Fibroblast of peridontal ligament (primary cell): ENCODE data around the gene EPS15.
A peak's percentile ranks its signal among the peaks of the same experiment; 100 is the strongest.
"Not testable (repeated sequence)": the region's sequence is repeated elsewhere in the genome, so short reads cannot be mapped to it uniquely, and the experiment has no call there.

Source experiments
- DNase-seq: peaks from one replicate; pipeline ENCODE4 v3.0.0-alpha.2; 2010; ENCODE audit errors: extremely low read depth

Gene EPS15

DNA sequence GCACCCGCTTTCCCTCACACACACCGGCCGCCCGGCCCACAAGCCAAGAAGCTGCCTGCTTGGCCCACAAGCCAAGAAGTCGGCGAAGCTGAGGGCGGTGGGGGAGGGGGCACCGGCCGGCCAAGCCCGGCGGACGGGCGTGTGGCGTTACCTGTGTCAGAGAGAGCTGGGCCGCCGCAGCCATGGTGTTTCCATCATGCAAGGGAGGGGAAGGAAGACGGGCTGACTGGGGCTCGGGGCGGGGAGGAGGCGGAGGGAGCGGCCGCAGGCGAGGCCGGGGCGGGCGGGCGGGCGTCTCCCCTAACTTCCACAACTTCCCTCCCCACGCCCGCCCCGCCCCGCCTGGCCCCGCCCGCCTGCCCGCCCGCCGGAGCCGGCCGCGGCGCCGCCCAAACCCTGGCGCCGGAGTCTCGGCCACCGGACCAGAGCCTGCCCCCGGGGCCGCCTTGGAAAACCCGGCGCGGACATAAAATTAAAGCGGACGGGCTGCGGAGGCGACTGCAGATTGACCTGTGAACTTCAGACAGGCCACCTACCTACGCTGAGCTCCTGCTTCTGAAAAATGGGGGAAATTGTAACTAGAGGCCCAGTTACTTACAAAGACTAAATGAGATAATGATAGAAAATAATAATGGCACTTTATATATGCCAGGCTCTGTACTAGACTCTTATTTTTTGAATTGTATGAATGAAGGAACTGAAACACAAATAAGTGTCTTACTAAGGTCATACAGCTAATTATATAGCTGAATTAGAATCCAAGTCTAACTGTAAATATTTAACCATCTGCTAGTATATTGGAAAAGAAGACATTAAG, at the start of gene EPS15:
Gene EPS15 (minus strand): TSS at position 219 of the 817 bp plus-strand sequence. CDS start 35 bp downstream, at position 184.
- peak; percentile 71 for DNase-seq

DNA sequence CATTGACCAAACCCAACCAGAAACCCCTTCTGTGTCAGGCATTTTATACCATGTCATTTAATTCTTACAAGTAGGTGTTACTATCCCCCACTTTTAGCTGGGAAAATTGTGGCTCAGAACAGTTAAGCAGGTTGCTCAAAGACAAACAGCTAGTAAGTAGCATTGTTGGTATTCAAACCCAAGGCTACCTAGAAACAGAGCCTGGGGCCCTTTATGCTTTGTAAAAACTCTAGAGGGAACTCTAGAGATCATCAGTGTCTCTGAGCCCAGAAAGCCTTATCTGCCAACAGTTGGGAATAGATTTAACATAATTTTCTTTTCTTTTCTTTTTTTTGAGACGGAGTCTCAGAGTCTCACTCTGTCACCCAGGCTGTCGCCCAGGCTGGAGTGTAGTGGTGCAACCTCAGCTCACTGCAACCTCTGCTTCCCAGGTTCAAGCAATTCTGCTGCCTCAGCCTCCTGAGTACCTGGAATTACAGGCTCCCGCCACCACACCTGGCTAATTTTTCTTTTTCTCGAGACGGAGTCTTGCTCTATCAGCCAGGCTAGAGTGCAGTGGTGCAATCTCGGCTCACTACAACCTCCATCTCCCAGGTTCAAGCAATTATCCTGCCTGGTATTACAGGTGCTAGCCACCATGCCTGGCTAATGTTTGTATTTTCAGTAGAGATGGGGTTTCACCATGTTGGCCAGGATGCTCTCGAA, 49.3 kb upstream of the EPS15 start:
- DNase-seq = no peak

DNA sequence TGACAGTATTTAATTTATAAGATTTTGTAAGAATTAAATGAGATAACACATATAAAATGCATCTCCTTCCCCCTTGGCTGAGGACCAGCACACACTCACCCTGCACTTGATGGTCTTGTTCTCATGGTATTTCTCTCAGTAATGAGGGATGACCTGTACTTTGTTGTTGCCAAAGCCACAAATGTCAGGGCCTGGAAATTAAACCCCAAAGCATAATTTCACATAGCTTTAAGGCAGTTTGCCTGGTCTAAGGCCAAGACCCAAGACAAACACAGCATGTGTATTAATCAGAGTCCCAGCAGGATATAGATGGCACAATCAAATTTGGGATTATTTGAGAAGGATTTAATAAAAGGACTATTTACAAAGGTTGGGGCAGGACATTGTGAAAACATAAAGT, 48.6 kb upstream of the EPS15 start:
- DNase-seq = peak; percentile 95

DNA sequence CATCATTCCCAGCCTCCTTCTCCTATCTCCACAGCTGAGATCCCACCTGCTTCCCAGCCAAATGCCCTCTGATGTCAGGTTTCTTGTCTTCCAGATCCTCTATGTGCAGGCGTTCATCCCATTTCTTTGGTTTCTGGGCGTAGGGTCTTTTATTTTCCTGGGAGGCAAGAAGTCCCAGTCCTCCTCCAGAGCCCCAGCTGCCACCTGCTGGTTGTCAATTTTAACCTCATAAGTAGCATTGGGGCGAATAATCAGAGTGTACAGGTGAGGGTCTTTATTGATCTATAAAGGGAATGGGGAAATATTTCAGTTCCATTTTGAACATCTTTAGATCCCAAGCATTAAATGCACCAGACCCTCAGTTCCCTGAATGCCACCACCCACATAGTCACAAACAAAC, 47.2 kb upstream of the EPS15 start:
- DNase-seq = no peak

DNA sequence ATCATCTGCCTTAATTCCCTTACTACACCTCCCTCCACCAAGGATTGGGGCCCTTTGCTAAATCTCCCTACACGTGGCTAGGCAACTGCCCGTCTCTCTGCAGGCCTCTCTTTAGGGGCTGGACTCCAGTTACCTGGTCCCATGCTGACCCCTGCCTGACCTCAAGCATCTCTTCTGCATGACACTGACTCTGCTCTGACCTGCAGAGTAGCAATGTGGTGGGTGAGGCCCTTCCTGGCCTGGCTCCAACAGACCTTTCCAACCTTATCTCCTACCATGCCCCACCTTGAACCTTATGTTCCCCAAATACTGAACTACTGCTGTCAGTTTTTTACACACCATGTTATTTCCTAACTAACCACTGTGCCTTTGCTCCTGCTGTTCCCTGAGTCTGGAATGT, 45.9 kb upstream of the EPS15 start:
- DNase-seq = no peak

DNA sequence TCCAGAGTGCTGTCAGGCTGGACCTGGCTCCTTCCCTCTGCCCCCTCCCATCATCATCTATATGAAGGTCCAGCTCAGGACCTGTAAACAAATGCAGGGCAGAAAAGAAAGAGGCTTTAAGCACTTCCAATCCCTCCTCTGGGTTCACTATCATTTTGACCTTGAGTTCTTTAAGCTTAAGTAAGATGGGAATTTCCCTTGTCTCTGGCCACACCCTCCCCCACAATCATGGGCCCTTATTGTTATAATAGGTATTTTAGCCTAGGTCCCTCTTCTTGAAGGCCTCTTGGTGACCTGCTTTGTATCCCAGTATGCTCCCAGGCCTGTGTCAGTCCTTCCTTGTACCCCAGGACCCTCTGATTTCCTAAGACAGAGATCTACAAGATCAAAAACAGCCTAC, 45.1 kb upstream of the EPS15 start:
- peak; percentile 67 for DNase-seq

DNA sequence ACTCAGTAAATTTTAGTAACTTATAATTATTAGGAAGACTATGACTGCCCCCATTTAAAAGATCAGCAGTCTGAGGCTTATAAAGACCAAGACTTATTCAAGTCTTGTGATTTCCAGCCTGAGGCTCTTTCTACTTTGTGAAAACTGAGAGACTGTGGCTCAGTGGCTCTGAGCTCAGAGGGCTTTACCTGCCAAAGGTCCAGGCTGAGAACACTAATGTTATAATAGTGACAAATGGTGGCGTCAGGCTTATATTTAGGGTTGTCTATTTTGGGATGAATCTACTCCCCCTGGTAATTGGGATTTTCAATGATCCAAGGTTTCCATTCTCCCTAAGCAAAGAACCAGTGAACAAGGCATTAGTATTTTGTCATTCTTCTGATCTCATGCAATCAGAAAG, 42.6 kb upstream of the EPS15 start:
- no peak for DNase-seq

DNA sequence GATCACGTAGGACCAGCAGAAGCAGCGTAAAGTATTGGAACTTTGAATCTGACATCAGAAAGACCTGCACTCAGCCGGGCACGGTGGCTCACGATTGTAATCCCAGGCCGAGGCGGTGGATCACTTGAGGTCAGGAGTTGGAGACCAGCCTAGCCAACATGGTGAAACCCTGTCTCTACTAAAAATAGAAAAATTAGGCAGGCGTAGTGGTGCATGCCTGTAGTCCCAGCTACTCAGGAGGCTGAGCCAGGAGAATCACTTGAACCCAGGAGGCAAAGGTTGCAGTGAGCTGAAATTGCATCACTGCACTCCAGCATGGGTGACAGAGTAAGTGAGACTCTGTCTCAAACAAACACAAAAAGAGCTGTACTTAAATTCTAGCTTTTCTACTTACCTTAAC, 41.8 kb upstream of the EPS15 start:
- not testable (repeated sequence) for DNase-seq

DNA sequence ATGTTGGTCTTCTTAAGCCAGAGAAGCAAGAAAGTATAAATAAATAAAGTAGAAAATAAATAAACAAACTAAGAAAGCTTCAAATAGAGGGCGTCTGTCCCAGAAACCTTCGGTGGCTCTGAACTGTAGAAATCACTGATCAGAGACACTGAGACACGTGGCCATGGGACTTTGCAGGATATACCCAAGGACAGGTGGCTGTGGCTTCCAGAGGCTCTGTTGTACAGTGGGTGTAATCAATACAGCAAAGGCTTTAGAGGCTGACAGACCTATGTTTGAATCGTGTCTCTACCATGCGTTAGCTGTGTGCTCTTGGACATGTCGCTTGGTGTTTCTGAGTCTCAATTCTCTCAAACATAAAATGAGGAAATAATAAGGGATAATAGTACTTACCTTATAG, 41.0 kb upstream of the EPS15 start:
- DNase-seq = no peak

DNA sequence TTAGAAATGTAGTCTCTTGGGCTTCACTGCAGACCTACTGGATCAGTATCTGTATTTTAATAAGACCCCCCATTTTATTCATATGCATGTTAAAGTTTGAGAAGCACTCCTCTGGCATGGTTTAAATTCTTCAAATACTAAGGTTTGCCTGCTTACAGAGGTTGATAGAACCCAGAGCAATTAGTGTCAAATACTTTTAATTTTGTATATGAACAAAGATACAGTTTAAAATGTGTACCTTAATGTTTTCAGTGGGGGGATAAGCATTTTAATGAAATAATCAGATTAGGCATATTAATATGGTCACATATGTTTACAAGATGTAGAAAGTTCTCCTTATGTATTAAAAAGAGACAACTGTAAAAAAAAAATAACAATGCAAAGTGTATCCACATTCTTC, 40.4 kb upstream of the EPS15 start:
- no peak for DNase-seq

DNA sequence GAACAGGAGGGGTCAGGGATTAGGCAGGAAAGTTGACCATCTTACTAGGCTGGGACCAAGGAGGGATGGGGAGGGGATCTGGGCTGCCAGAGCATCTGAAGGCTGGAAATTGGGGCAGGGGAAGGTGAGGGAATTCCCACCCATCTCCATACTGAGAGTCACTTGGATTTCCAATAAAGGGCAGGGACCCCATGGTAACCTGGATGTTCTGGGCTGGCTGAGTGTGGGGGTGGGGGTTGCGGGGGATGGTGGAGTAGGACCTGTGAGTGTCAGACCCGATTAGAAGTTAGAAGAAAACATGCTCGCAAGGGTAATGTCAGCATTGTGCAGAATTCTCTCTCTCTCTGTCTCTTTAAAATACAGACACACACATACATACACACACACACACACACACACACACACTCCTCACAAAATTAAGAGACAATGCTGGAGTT, 40.0 kb upstream of the EPS15 start:
- no peak for DNase-seq

DNA sequence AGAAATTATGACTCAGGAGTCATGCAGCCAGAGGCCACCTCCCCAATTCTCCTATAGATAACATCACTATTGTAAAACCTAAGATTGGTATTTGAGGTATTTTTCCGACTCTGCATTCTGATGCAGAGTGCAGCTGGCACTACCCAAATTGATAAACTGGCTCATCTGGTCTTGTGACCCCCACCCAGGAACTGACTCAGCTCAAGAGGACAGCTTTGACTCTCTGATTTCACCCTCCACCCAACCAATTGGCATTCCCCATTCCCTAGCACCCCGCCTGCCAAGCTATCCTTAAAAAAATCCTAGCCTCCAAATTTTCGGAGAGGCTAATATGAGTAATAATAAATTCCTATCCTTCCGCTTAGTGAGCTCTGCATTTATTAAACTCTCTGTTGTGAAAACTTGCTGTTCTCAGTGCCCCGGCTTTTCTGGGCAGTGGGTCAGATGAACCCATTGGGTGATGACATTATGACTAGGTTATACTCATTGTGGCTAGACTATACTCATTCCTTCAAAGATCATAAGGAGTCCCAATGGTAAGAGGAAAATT, 39.4 kb upstream of the EPS15 start:
- DNase-seq = peak; percentile 43

DNA sequence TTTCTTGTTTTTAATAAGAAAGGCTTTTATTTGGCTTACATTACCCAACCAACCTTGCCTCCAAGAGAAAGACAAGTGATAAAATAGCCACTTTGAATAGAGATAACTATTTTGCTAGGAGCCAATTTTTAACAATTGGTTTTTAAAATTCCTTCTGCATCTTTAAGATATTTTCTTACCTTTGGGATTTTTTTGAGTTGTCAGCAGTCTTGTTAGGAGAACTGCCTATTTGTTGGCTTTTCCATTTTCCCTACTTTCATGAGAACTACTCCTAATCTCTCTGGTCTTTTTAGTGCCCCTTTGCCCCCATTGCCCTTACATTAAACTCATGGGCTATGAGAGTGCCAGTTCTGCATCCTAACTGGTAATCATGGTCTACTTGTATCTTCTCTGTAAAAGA, 38.1 kb upstream of the EPS15 start:
- DNase-seq = no peak

DNA sequence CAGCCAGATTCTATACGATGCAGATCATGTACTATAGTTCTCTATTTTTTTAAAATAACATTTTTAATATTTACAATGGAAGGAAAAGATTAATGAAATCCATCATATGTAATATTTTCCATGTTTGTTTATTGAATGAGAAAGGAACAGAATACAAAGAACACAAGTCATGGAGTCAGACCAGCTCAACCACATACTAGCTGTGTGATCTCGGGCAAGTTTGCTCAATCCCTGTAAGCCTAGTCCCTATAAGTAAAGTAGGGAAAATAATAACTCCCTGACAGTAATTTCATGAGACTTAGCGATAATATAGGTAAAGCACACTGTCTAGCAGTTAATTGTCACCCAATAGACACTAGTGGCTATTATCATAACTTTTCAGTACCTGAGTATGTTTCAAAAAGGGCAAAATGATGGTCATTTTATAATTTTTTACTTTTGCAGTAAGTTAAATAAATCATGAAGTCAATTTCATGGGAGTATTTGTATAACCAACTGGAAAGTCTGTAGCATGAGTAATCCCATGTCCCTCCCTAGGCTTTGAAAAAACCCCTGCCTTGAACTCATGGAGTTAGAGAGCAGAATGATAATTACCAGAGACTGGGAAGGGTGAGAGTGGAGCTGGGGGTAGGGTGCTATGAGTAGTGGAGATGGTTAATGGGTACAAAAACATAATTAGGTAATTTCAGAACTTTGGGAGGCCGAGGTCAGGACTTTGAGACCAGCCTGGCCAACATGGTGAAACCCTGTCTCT, 37.0 kb upstream of the EPS15 start:
- DNase-seq = peak; percentile 43

DNA sequence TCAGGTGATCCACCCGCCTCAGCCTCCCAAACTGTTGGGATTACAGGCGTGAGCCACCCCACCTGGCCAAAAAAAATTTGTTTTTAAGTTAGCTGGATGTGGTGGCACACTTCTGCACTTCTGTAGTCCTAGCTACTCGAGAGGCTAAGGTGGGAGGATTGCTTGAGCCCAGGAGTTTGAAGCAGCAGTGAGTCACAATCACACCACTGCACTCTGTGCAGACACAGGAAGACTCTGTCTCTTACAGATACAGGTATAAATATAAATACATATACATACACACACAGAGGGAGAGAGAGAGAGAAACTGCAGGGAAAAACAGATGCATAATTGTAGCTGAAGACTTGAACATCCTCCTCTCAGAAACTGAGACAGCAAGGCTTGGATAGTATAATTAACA, 34.8 kb upstream of the EPS15 start:
- DNase-seq = no peak

DNA sequence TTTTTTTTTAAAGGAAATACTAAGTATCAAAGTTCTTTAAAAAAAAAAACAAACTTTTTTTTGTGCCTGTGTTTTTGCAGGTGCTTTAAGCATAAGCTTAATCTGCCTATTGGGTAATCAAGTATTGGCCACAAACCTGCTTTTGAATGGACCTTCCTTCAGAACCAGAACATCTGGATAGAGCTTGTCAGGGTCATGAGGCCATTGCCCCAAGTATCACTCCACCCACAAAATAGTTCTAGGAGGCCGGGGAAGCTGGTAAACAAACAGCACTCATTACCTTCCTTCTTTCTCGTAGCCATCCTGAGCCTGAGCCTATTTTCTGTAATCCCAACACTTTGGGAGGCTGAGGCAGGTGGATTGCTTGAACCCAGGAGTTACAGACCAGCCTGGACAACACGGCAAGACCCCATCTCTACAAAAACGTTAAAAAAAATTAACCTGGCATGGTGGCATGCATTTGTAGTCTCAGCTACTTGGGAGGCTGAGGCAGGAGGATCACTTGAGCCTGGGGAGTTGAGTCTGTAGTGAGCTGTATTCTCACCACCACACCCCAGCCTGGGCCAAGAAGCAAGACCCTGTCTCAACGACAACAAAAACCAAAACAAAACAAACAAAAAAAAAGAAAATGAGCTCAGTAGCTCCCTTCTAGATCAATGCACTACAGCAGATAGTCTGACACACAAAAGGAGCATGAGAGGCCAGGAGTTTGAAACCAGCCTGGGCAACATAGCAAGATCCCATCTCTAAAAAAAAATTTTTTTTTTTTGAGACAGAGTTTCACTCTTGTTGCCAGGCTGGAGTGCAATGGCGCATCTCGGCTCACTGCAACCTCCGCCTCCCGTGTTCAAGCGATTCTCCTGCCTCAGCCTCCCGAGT, 34.1 kb upstream of the EPS15 start:
- DNase-seq = no peak

DNA sequence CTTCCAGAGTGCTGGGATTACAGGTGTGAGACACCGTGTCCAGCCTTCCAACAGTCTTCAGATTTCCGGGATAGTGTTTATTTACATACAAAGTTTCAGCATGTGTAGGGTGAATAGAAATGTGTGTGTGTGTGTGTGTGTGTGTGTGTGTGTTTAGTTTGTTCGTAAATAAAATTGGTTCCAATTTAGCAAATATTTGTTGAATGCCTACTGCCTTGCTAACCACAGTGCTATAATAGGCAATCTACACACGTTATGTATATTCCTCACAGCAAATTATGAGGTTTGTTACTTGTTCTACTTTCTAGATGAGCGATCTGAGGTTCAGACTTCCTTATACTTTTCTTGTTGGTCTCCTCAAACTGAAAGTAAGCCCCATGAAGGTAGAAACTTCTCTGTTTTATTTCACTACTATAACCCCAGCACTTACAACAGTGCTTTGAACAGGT, 32.8 kb upstream of the EPS15 start:
- DNase-seq = no peak

DNA sequence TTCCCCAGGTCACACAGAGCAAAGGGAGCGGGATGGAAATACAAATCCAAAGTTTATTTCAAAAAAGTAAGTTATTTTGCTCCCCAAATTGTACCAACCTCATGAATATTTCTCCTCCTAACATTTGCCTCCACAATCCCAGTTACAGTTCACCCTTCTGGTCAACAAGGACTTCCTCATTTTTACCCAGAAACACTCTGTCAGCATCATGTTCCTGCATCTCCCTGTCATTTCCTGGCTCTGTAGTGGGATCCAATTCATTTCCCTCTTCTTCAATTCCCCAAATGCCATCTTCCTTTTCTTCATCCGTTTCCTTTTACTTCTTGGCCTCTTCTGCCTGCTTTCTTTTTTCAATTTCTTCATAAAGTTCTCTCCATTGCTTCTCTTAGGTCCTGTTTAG, 32.0 kb upstream of the EPS15 start:
- DNase-seq = no peak

DNA sequence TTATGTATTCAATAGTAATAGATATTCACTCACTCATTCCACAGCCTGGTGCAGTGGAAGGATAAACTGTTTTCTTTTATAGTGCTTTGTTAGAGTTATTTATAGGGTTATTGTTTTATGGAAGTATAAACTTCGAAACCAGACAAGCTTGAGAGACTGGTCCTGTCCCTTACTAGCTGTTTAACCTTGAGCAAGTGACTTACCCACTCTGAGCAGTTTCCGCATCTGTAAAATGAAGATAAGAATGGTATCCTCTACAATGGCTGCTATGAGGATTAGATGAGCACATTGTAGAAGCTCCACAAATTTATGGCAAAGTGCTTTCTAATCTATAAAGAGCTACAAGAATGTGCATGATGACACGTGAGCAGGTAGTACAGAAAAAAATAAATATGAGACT, 30.8 kb upstream of the EPS15 start:
- no peak for DNase-seq

DNA sequence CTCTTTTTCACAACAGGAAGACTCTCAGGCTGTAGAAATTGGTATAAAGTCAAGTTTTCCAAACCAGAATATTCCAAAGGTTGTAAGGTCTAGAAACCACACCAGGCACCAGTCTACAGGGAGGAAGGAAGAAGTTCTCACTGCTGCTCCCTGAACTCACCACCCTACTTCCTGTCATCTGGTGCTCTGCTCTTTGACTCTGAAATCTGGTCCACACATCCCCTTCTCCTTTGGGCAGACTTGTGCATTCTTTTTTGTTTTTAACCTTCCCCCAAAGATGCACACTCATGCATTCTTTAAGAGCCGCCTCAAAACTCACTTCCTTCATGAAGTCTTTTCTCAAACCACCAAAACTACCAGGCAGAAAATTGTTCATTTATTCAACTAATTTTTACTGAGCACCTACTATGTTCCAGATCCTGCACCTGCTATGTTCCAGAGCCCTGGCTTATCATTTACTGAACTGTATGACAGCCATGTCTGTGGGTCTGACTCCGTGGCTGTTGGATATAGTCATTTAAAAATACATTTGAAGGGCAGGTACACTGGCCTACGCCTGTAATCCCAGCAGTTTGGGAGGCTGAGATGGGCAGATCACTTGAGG, 30.1 kb upstream of the EPS15 start:
- no peak for DNase-seq

DNA sequence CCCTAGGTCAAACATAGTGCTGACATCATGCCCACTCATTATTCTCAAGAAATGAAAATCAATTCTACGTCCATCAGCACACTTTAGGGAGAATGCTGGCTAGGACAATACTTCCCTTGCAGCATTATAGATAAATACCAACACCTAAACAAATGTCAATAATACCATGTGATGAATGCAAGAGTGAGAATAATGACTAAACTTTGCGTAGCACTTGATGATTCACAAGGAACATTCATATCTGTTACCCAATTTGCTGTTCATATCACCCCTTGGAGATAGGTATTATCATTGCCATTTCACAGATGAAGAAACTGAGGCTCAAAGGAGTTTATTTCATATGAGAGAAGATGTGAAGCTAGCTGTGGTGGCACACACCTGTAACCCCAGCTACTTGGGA, 24.8 kb upstream of the EPS15 start:
- DNase-seq = no peak
